ENCODE data around the gene MORN1.

Gene MORN1

GRCh38 chr1:2344744-2345296, 46.5 kb downstream of the MORN1 start:
- H3K4me3 ChIP-seq (ENCODE audit: low read length): no peak overlapping the region
- H3K4me1 ChIP-seq (ENCODE audit: control insufficient read depth, insufficient read depth, low read length): peaks cover 1% of the 10 kb centered on the region; the same call in 1 of the 2 replicates
- H3K9me3 ChIP-seq (ENCODE audit: control insufficient read depth, insufficient read depth, low read length): no peaks in the 10 kb centered on the region
- H3K27ac ChIP-seq (ENCODE audit: low read length): no peak overlapping the region
- H3K27me3 ChIP-seq (ENCODE audit: control insufficient read depth, insufficient read depth, low read length): no peaks in the 10 kb centered on the region
- H3K36me3 ChIP-seq (ENCODE audit: control insufficient read depth, insufficient read depth, low read length): no peaks in the 10 kb centered on the region; the same call in 1 of the 2 replicates
- WGBS (ENCODE audit: insufficient coverage, insufficient read length): no CpG with 5 or more reads among the region's 29 CpGs
- DNase-seq (ENCODE audit: low read depth, low spot score): no peak

- Histone ChIP-seq H3K36me3 (ENCODE audit: control insufficient read depth, insufficient read depth, low read length) (no peaks in the 10 kb centered on the region; the same call in 1 of the 2 replicates), H3K27ac (ENCODE audit: low read length) (no peak overlapping the region), H3K27me3 (ENCODE audit: control insufficient read depth, insufficient read depth, low read length) (no peaks in the 10 kb centered on the region), H3K4me1 (ENCODE audit: control insufficient read depth, insufficient read depth, low read length) (peaks cover 1% of the 10 kb centered on the region; the same call in 1 of the 2 replicates), H3K9me3 (ENCODE audit: control insufficient read depth, insufficient read depth, low read length) (no peaks in the 10 kb centered on the region), H3K4me3 (ENCODE audit: low read length) (no peak overlapping the region)
- WGBS (ENCODE audit: insufficient coverage, insufficient read length): no CpG with 5 or more reads among the region's 24 CpGs
- DNase-seq (ENCODE audit: low read depth, low spot score): no peak
Measured at GRCh38 chr1:2344121-2344681, 47.2 kb downstream of the MORN1 start.

- WGBS (ENCODE audit: insufficient coverage, insufficient read length): no CpG with 5 or more reads among the region's 39 CpGs
- Histone ChIP-seq H3K27me3 (ENCODE audit: control insufficient read depth, insufficient read depth, low read length) (no peaks in the 10 kb centered on the region), H3K36me3 (ENCODE audit: control insufficient read depth, insufficient read depth, low read length) (no peaks in the 10 kb centered on the region; the same call in 1 of the 2 replicates), H3K27ac (ENCODE audit: low read length) (no peak overlapping the region), H3K4me1 (ENCODE audit: control insufficient read depth, insufficient read depth, low read length) (peaks cover 1% of the 10 kb centered on the region; the same call in 1 of the 2 replicates), H3K4me3 (ENCODE audit: low read length) (no peak overlapping the region), H3K9me3 (ENCODE audit: control insufficient read depth, insufficient read depth, low read length) (no peaks in the 10 kb centered on the region)
- no peak for DNase-seq (ENCODE audit: low read depth, low spot score)
Measured at GRCh38 chr1:2343023-2343935, 48.1 kb downstream of the MORN1 start.

GRCh38 chr1:2342384-2343022, 48.9 kb downstream of the MORN1 start:
- Histone ChIP-seq H3K4me3 (ENCODE audit: low read length) (no peak overlapping the region), H3K27ac (ENCODE audit: low read length) (no peak overlapping the region), H3K9me3 (ENCODE audit: control insufficient read depth, insufficient read depth, low read length) (no peaks in the 10 kb centered on the region), H3K36me3 (ENCODE audit: control insufficient read depth, insufficient read depth, low read length) (no peaks in the 10 kb centered on the region; the same call in 1 of the 2 replicates), H3K4me1 (ENCODE audit: control insufficient read depth, insufficient read depth, low read length) (no peaks in the 10 kb centered on the region; the same call in 1 of the 2 replicates), H3K27me3 (ENCODE audit: control insufficient read depth, insufficient read depth, low read length) (no peaks in the 10 kb centered on the region)
- no peak for DNase-seq (ENCODE audit: low read depth, low spot score)
- WGBS (ENCODE audit: insufficient coverage, insufficient read length): no CpG with 5 or more reads among the region's 21 CpGs

- H3K36me3 ChIP-seq (ENCODE audit: control insufficient read depth, insufficient read depth, low read length): no peaks in the 10 kb centered on the region; the same call in 1 of the 2 replicates
- no peaks in the 10 kb centered on the region for H3K9me3 ChIP-seq (ENCODE audit: control insufficient read depth, insufficient read depth, low read length)
- no peaks in the 10 kb centered on the region; the same call in 1 of the 2 replicates for H3K4me1 ChIP-seq (ENCODE audit: control insufficient read depth, insufficient read depth, low read length)
- WGBS (ENCODE audit: insufficient coverage, insufficient read length): no CpG with 5 or more reads among the region's 29 CpGs
- no peak overlapping the region for H3K27ac ChIP-seq (ENCODE audit: low read length)
- no peak overlapping the region for H3K4me3 ChIP-seq (ENCODE audit: low read length)
- no peaks in the 10 kb centered on the region for H3K27me3 ChIP-seq (ENCODE audit: control insufficient read depth, insufficient read depth, low read length)
- DNase-seq (ENCODE audit: low read depth, low spot score): no peak
Measured at GRCh38 chr1:2341706-2342383, 49.5 kb downstream of the MORN1 start.

- no peaks in the 10 kb centered on the region; the same call in 1 of the 2 replicates for H3K4me1 ChIP-seq (ENCODE audit: control insufficient read depth, insufficient read depth, low read length)
- no peak overlapping the region for H3K27ac ChIP-seq (ENCODE audit: low read length)
- H3K4me3 ChIP-seq (ENCODE audit: low read length): no peak overlapping the region
- WGBS (ENCODE audit: insufficient coverage, insufficient read length): no CpG with 5 or more reads among the region's 14 CpGs
- no peaks in the 10 kb centered on the region for H3K27me3 ChIP-seq (ENCODE audit: control insufficient read depth, insufficient read depth, low read length)
- no peak for DNase-seq (ENCODE audit: low read depth, low spot score)
- no peaks in the 10 kb centered on the region for H3K9me3 ChIP-seq (ENCODE audit: control insufficient read depth, insufficient read depth, low read length)
- no peaks in the 10 kb centered on the region; the same call in 1 of the 2 replicates for H3K36me3 ChIP-seq (ENCODE audit: control insufficient read depth, insufficient read depth, low read length)
Measured at GRCh38 chr1:2340918-2341254, 50.5 kb downstream of the MORN1 start.

- Histone ChIP-seq H3K4me3 (ENCODE audit: low read length) (no peak overlapping the region), H3K4me1 (ENCODE audit: control insufficient read depth, insufficient read depth, low read length) (no peaks in the 10 kb centered on the region; the same call in 1 of the 2 replicates)
Measured at GRCh38 chr1:2340086-2340917, 51.1 kb downstream of the MORN1 start.

GRCh38 chr1:2339206-2340085, 51.9 kb downstream of the MORN1 start:
- Histone ChIP-seq H3K9me3 (ENCODE audit: control insufficient read depth, insufficient read depth, low read length) (no peaks in the 10 kb centered on the region), H3K4me1 (ENCODE audit: control insufficient read depth, insufficient read depth, low read length) (no peaks in the 10 kb centered on the region; the same call in 1 of the 2 replicates), H3K27ac (ENCODE audit: low read length) (no peak overlapping the region), H3K27me3 (ENCODE audit: control insufficient read depth, insufficient read depth, low read length) (no peaks in the 10 kb centered on the region), H3K36me3 (ENCODE audit: control insufficient read depth, insufficient read depth, low read length) (no peaks in the 10 kb centered on the region; the same call in 1 of the 2 replicates), H3K4me3 (ENCODE audit: low read length) (no peak overlapping the region; the same call in 1 of the 2 replicates)
- no CpG with 5 or more reads among the region's 45 CpGs for WGBS (ENCODE audit: insufficient coverage, insufficient read length)
- DNase-seq (ENCODE audit: low read depth, low spot score): no peak

More at GRCh38 chr1:2340086-2340917, 51.1 kb downstream of the MORN1 start:
- Histone ChIP-seq H3K36me3 (ENCODE audit: control insufficient read depth, insufficient read depth, low read length) (no peaks in the 10 kb centered on the region; the same call in 1 of the 2 replicates), H3K27ac (ENCODE audit: low read length) (no peak overlapping the region), H3K27me3 (ENCODE audit: control insufficient read depth, insufficient read depth, low read length) (no peaks in the 10 kb centered on the region), H3K9me3 (ENCODE audit: control insufficient read depth, insufficient read depth, low read length) (no peaks in the 10 kb centered on the region)
- DNase-seq (ENCODE audit: low read depth, low spot score): no peak
- WGBS (ENCODE audit: insufficient coverage, insufficient read length): no CpG with 5 or more reads among the region's 24 CpGs

All from iPS DF 6.9 (cell line).